Activated naive CD8-positive, alpha-beta T cell (primary cell): ENCODE results near the gene ZCCHC14.
"Not testable (repeated sequence)": the region's sequence is repeated elsewhere in the genome, so short reads cannot be mapped to it uniquely, and the experiment has no call there.

Experiments
- H3K27ac Mint-ChIP-seq: one replicate; pipeline ENCODE4 v1.8.0; 2021; ENCODE audit warnings: mixed read lengths
- H3K27me3 Mint-ChIP-seq: one replicate; pipeline ENCODE4 v1.8.0; 2021; ENCODE audit warnings: mixed read lengths
- H3K36me3 Mint-ChIP-seq: one replicate; pipeline ENCODE4 v1.8.0; 2021; ENCODE audit warnings: mixed read lengths
- H3K4me1 Mint-ChIP-seq: one replicate; pipeline ENCODE4 v1.8.0; 2021; ENCODE audit warnings: low read depth, mixed read lengths
- H3K4me3 Mint-ChIP-seq: one replicate; pipeline ENCODE4 v1.8.0; 2021; ENCODE audit warnings: mild to moderate bottlenecking, mixed read lengths
- H3K9me3 Mint-ChIP-seq: one replicate; pipeline ENCODE4 v1.8.0; 2021; ENCODE audit warnings: low read depth, mixed read lengths

ZCCHC14 gene

DNA sequence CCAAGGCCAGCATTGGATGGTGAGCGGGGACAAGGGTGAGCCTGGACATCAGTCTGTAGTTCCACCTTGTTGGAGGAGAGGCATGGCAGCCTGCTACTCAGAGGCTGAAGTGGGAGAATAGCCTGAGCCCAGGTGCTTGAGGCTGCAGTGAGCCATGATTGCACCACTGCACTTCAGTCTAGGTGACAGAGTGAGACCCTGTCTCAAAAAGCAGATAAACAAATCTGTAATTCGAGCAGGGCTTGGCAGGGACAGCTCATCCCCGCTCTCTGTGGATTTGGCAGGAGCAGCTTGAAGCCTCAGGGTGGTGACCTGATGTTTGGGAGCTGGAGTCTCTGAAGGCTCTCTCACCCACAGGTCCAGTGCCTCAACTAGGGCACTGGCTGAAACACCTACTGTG lies 38.6 kb upstream of the ZCCHC14 start:
- Mint-ChIP-seq H3K27ac (no peak overlapping the region), H3K9me3 (peaks cover 11% of the 10 kb centered on the region), H3K36me3 (peaks cover 11% of the 10 kb centered on the region), H3K4me1 (no peaks in the 10 kb centered on the region), H3K27me3 (peaks cover 5% of the 10 kb centered on the region), H3K4me3 (no peak overlapping the region)

GRCh38 chr16:87528690-87529579 lies 36.1 kb upstream of the ZCCHC14 start:
- Mint-ChIP-seq H3K27me3 (peaks cover 12% of the 10 kb centered on the region), H3K27ac (no peak overlapping the region)

DNA sequence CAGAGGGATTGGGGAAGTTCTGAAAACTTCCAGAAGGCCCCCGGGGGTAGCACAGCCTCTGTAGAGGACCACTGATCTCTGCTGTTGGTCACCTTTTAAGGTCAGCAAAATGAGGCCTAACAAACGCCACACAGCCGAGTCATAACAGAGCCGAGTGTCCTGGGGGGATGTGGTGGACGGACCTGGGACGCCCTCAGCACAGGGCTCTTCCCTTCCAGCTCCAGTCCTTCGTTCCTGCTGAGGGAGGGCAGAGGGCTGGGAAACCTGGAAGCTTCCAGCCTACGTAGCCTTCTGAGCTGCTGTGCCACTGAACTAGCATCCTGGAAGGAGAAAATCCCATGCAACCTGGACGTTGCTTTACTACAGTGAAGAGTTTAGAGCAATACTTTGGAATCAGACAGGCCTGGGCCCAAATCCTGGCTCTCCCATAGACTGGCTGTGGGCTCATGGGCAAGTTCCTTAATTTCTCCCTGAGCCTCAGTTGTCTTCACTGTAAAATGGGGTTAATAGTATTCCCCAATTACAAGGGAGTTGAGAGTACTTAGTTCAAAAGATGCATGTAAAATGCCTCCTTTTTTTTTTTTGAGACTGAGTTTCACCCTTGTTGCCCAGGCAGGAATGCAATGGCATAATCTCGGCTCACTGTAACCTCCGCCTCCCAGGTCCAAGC lies 34.4 kb upstream of the ZCCHC14 start:
- Mint-ChIP-seq H3K9me3 (peaks cover 11% of the 10 kb centered on the region), H3K4me3 (no peak overlapping the region), H3K27me3 (peaks cover 10% of the 10 kb centered on the region), H3K27ac (no peak overlapping the region), H3K4me1 (no peaks in the 10 kb centered on the region), H3K36me3 (peaks cover 11% of the 10 kb centered on the region)

More at GRCh38 chr16:87528690-87529579, 36.1 kb upstream of the ZCCHC14 start:
- no peak overlapping the region for H3K4me3 Mint-ChIP-seq
- H3K4me1 Mint-ChIP-seq: no peaks in the 10 kb centered on the region
- H3K36me3 Mint-ChIP-seq: peaks cover 11% of the 10 kb centered on the region
- H3K9me3 Mint-ChIP-seq: peaks cover 11% of the 10 kb centered on the region

- no peak overlapping the region for H3K4me3 Mint-ChIP-seq
- peaks cover 10% of the 10 kb centered on the region for H3K27me3 Mint-ChIP-seq
- H3K36me3 Mint-ChIP-seq: peaks cover 11% of the 10 kb centered on the region
- peaks cover 11% of the 10 kb centered on the region for H3K9me3 Mint-ChIP-seq
- no peak overlapping the region for H3K27ac Mint-ChIP-seq
- no peaks in the 10 kb centered on the region for H3K4me1 Mint-ChIP-seq
Observed at GRCh38 chr16:87526238-87526947, 33.6 kb upstream of the ZCCHC14 start.

DNA sequence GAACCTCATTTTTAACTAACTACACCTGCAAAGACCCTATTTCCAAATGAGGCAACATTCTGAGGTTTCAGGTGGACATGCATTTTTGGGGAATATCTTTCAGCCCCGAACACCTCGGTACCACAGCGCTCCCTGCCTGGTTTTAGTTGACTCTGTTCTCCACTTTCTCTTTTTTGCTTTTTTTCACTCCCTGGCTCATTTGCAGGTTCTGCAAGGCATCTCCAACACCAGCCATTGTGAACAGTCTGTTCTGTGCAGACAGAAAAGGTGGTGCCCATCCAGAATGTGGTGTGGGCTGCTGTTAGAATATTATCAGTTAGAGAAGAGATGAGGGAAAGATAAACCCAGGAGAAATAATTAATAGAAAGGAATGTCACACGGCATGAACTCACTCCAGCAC lies 32.5 kb upstream of the ZCCHC14 start:
- Mint-ChIP-seq H3K4me1 (no peaks in the 10 kb centered on the region), H3K36me3 (peaks cover 10% of the 10 kb centered on the region), H3K4me3 (no peak overlapping the region), H3K27me3 (peaks cover 10% of the 10 kb centered on the region), H3K9me3 (peaks cover 11% of the 10 kb centered on the region), H3K27ac (no peak overlapping the region)

- Mint-ChIP-seq H3K36me3 (peaks cover 5% of the 10 kb centered on the region), H3K27ac (no peak overlapping the region), H3K9me3 (peaks cover 4% of the 10 kb centered on the region), H3K27me3 (peaks cover 6% of the 10 kb centered on the region), H3K4me3 (no peak overlapping the region), H3K4me1 (no peaks in the 10 kb centered on the region)
Observed at GRCh38 chr16:87524407-87524806, 31.6 kb upstream of the ZCCHC14 start.

- H3K27ac Mint-ChIP-seq, H3K4me3 Mint-ChIP-seq, H3K4me1 Mint-ChIP-seq, H3K9me3 Mint-ChIP-seq, H3K36me3 Mint-ChIP-seq, H3K27me3 Mint-ChIP-seq: not testable (repeated sequence)
Observed at GRCh38 chr16:87523605-87524004, 30.8 kb upstream of the ZCCHC14 start.

DNA sequence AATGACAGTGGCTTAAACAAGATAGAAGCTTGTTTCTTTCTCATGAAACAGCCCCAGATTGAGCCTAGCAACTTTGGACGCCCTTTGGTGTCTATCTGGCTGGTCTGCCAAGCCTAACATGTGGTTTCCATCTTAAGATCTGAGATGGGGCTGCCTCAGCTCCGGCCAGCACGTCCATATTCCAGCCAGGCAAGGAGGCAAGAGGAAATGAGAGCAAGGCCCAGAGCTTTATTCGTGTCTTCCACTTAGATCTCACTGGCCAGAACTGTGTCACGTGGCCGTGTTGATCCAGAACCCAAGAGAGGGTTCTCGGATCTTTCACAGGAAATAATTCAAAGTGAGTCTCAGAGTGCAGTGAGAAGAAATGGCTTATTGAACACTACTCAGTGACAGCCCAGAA lies 28.9 kb upstream of the ZCCHC14 start:
- not testable (repeated sequence) for H3K4me1 Mint-ChIP-seq, H3K27me3 Mint-ChIP-seq, H3K27ac Mint-ChIP-seq, H3K4me3 Mint-ChIP-seq, H3K36me3 Mint-ChIP-seq, H3K9me3 Mint-ChIP-seq

DNA sequence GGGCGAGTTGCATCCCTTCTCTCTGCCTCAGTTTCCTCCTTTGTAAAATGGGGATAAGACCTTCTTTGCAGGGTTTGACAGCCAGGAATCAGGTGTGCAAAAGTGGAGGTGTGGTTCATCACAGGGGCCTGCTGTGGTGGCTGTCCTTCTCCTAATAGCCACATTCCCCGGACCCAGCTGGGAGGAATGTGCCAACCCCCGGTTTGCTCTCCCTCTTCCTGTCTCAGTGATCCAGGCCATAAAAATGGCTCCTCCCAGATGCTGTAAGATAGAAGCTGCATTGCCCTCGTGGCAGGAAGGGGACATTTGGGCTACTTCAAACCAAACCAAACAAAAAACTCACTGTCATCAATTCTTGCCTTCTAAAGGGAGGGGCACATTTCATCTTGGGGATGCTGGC lies 26.3 kb upstream of the ZCCHC14 start:
- not testable (repeated sequence) for H3K9me3 Mint-ChIP-seq, H3K4me1 Mint-ChIP-seq, H3K27ac Mint-ChIP-seq, H3K4me3 Mint-ChIP-seq, H3K27me3 Mint-ChIP-seq, H3K36me3 Mint-ChIP-seq

GRCh38 chr16:87518430-87519051 lies 25.7 kb upstream of the ZCCHC14 start:
- H3K4me1 Mint-ChIP-seq, H3K36me3 Mint-ChIP-seq, H3K4me3 Mint-ChIP-seq, H3K27ac Mint-ChIP-seq, H3K27me3 Mint-ChIP-seq, H3K9me3 Mint-ChIP-seq: not testable (repeated sequence)

DNA sequence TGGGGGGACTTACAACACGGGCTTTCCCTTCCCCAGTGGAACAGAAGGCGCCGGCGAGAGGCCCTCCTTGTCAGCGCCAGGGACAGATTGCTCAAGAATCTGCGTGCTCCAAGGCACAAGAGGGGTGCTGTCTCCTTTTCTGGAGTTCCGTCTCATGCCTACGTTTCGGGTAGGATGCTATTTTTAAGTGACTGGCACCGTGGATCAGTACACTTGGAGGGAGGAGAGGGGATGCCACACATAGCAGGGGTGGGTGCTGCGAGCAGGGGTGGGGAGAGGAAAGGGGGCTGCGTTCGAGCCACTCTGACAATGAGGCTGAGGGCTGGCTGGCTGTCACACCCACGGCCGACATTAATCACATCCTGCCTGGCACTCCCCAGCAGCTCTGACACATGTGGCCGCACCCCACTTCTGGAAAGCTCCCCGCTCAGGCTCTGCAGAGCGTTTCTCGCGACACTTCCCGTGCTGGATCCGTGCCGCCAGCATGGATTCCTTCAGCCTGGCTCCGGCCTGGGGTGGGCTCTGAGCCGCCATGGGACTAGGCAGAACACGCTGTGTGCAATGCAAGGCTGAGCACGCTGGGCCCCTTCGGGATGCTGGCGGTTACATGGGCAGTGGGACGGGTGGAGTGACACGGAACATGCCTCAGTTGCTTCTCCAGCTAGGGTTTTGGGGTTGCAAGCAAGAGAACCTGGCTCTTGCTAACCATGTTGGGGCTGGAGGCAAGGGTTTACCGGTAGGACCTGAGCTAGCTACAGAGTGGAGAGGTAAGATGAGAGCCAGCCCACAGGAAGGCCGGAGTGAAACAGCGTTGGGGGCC lies 25.0 kb upstream of the ZCCHC14 start:
- H3K4me1 Mint-ChIP-seq, H3K36me3 Mint-ChIP-seq, H3K27ac Mint-ChIP-seq, H3K27me3 Mint-ChIP-seq, H3K9me3 Mint-ChIP-seq, H3K4me3 Mint-ChIP-seq: not testable (repeated sequence)

DNA sequence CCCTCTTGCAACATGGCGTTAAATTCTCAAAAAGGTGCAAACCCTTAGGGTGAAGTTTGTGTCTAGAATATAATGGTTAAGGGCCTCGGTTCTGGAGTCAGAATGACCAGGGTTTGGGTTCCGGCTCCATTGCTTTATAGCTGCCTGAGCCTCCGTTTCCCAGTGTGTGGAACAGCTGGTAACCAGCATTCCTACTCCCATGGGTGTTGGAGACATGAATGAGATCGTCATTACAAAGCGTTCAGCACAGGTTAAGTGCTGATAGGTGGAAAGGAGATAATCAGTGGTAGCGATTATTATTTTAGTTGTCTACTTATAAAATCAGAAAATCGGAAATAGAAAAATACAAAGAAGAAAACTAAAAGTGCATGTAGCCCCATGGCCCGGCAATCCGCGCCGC lies 23.5 kb upstream of the ZCCHC14 start:
- Mint-ChIP-seq H3K4me3 (no peak overlapping the region), H3K9me3 (no peaks in the 10 kb centered on the region), H3K27ac (no peak overlapping the region), H3K4me1 (no peaks in the 10 kb centered on the region), H3K27me3 (peaks cover 1% of the 10 kb centered on the region), H3K36me3 (no peaks in the 10 kb centered on the region)

DNA sequence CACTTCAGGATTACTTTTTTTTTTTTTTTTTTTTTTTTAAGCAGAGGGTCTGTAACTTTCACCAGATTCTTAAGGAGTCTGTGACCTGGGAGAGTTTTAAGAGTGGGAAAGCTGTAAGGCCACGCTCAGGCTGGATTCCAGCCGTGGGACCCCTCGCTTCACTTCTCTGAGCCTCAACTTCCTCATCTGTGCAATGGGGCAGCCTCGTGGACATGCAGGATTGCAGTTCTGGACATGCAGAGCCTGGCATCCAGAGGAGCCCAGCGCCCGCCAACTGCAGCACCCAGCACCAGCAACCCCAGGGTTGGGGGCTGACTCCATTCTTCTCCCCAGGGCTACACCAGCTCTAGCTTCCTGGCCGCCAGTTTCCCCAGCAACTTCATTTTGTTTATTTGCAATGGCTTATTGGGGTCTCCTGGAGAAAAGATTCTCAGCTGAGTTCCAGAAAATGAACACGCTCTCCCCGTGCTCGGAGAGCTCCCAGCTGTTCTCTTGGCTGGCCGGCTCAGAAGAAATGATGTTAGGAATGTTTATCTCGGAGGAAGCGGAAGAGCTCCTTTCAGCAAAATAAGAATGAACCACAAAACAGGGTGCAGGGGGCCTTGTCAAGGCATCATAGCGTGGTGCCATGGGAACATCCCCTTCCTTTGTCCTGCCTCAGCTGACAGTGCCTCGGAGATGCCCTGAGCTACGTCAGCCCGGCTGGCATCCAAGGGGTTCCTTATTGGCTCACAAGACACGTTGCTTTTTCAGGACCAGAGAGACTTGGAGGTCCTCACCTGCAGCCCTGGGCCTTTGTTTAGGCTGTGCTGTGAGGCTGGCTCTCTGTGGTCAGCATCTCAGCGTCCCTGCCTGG lies 22.9 kb upstream of the ZCCHC14 start:
- H3K36me3 Mint-ChIP-seq: no peaks in the 10 kb centered on the region
- no peaks in the 10 kb centered on the region for H3K4me1 Mint-ChIP-seq
- peaks cover 1% of the 10 kb centered on the region for H3K27me3 Mint-ChIP-seq
- H3K4me3 Mint-ChIP-seq: no peak overlapping the region
- H3K9me3 Mint-ChIP-seq: no peaks in the 10 kb centered on the region
- no peak overlapping the region for H3K27ac Mint-ChIP-seq

- not testable (repeated sequence) for H3K27me3 Mint-ChIP-seq
Observed at GRCh38 chr16:87509778-87510177, 17.0 kb upstream of the ZCCHC14 start.

More at GRCh38 chr16:87509778-87510177, 17.0 kb upstream of the ZCCHC14 start:
- not testable (repeated sequence) for H3K36me3 Mint-ChIP-seq, H3K9me3 Mint-ChIP-seq, H3K4me1 Mint-ChIP-seq, H3K4me3 Mint-ChIP-seq, H3K27ac Mint-ChIP-seq
